ENCODE measurements around the gene LHPP. TPM values are rescaled to one million over a fixed set of nuclear protein-coding genes. Genes with fewer than 3 reads are reported as not detected.
A peak's percentile ranks its signal among the peaks of the same experiment; 100 is the strongest.

LHPP gene
- total RNA-seq, 1 donor from 2014 or later = 6.0 TPM

DNA sequence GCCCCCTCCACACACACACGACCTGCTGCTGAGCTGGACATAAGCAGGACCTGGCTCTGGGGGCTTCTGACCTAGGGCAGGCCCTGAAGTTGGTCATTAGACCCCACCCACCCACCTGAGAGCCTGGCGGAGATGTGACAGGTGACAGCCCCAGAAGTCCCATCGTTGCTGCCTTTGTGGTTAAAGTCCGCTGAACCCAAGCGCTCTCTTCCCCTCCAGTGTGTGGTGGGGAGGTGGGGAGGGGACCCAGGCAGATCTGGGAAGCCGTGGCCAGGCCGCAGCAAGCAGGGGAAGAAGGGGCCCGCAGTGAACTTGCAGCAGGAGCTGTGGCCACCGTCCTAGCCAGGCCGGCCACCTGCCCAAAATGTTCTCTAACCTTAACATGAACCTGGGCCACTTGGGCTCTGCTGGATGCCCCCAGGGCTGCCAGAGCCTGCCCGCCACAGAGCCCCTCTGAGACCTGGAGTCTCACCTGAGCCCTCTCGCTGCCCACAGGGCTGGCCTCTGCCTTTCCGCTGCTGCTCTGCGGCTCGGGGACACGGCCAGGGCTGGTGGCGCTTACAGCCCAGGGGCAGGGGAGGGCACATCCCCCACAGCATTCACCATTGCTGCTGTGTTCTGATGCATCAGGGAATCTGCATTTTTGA lies 65.1 kb downstream of the LHPP start:
- H3K27me3 Mint-ChIP-seq (ENCODE audit: unreplicated experiment) = peaks cover 1% of the 10 kb centered on the region
- H3K27ac Mint-ChIP-seq (ENCODE audit: unreplicated experiment) = no peak overlapping the region
- H3K9me3 Mint-ChIP-seq (ENCODE audit: unreplicated experiment) = peaks cover 2% of the 10 kb centered on the region
- no peaks in the 10 kb centered on the region for H3K36me3 Mint-ChIP-seq (ENCODE audit: unreplicated experiment)
- H3K4me3 Mint-ChIP-seq (ENCODE audit: unreplicated experiment) = no peak overlapping the region
- DNase-seq = no peak
- TF ChIP-seq, protein P1, sequence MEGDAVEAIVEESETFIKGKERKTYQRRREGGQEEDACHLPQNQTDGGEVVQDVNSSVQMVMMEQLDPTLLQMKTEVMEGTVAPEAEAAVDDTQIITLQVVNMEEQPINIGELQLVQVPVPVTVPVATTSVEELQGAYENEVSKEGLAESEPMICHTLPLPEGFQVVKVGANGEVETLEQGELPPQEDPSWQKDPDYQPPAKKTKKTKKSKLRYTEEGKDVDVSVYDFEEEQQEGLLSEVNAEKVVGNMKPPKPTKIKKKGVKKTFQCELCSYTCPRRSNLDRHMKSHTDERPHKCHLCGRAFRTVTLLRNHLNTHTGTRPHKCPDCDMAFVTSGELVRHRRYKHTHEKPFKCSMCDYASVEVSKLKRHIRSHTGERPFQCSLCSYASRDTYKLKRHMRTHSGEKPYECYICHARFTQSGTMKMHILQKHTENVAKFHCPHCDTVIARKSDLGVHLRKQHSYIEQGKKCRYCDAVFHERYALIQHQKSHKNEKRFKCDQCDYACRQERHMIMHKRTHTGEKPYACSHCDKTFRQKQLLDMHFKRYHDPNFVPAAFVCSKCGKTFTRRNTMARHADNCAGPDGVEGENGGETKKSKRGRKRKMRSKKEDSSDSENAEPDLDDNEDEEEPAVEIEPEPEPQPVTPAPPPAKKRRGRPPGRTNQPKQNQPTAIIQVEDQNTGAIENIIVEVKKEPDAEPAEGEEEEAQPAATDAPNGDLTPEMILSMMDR (IDR thresholded peaks at IDR 0.05; ENCODE audit: partially characterized antibody, unreplicated experiment) = no peak
- H3K4me1 Mint-ChIP-seq (ENCODE audit: low read depth, unreplicated experiment) = peaks cover 15% of the 10 kb centered on the region

DNA sequence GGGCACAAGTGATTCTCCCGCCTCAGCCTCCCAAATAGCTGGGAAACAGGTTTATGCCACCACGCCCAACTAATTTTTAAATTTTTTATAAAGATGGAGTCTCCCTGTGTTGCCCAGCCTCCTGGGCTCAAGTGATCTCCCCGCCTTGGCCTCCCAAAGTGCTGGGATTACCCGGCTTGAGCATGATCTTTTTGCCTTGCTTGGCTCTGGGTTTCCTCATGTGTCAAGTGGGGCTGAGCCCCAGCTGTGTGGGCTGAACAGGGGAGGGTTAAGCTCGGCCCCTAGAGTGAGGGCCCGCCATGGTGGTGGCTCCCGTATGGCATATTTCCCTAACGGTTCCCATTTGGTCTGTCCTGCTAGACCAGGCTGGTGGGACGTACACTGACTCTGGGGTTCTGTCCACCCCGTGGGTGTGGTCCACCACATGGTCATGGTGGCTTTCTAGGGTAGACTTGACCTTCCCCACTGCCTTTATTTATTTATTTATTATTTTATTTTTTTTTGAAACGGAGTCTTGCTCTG lies 66.3 kb downstream of the LHPP start:
- TF ChIP-seq, protein P1 (IDR thresholded peaks at IDR 0.05; ENCODE audit: partially characterized antibody, unreplicated experiment) = no peak
- H3K36me3 Mint-ChIP-seq (ENCODE audit: unreplicated experiment) = no peaks in the 10 kb centered on the region
- DNase-seq = no peak
- peaks cover 1% of the 10 kb centered on the region for H3K27me3 Mint-ChIP-seq (ENCODE audit: unreplicated experiment)
- H3K9me3 Mint-ChIP-seq (ENCODE audit: unreplicated experiment) = peaks cover 2% of the 10 kb centered on the region
- no peak overlapping the region for H3K4me3 Mint-ChIP-seq (ENCODE audit: unreplicated experiment)
- peaks cover 12% of the 10 kb centered on the region for H3K4me1 Mint-ChIP-seq (ENCODE audit: low read depth, unreplicated experiment)
- no peak overlapping the region for H3K27ac Mint-ChIP-seq (ENCODE audit: unreplicated experiment)

DNA sequence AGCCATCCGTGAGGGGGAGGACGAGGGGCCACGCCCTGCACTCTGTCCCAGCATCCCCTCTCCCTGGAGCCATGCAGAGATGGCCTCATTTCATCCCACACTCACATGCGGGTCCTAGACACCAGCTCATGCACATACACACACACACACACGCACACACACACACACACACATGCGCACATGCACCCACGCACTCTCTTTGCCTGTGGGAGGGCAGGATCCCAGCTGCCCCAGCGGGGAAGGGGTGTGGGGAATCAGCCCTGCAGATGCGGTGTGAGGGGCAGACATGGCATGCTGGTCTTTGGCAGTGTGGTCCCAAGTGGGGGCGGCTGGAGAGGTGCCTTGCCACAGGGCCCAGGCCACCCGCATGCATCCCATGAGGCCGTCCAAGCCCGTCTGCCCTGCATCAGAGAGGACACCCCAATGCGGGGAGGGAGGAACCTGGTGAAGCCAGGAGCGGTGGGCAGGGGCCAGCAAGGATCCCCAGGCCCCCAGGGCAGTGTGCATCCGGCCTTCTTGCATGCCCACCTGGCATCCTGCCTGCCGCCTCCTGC lies 68.1 kb downstream of the LHPP start:
- peak; percentile 20 for DNase-seq
- Mint-ChIP-seq H3K27ac (ENCODE audit: unreplicated experiment) (no peak overlapping the region), H3K36me3 (ENCODE audit: unreplicated experiment) (no peaks in the 10 kb centered on the region), H3K9me3 (ENCODE audit: unreplicated experiment) (peaks cover 2% of the 10 kb centered on the region), H3K4me3 (ENCODE audit: unreplicated experiment) (no peak overlapping the region), H3K27me3 (ENCODE audit: unreplicated experiment) (peaks cover 1% of the 10 kb centered on the region), H3K4me1 (ENCODE audit: low read depth, unreplicated experiment) (peaks cover 3% of the 10 kb centered on the region)
- TF ChIP-seq, protein P1 (IDR thresholded peaks at IDR 0.05; ENCODE audit: partially characterized antibody, unreplicated experiment) = no peak

DNA sequence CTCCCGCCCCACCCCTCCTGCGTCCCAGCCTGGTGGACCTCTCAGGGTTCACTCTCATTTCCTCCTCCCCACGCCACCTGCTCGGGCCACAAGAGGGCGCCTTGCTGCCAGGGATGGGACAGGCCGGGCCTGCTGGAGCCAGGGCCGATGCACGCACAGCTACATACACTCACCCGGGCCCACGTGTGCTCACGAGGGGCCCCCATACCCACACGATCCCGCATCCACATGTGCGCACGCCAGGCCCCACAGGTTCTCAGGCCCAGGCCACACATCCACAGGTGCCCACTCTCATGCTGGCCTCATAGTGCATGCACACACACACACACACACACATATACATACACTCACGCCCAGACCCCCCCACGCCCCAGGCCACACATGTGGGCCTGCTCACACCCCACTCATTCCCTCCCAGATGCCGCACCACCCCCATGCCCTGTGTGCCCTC lies 68.6 kb downstream of the LHPP start:
- Mint-ChIP-seq H3K27me3 (ENCODE audit: unreplicated experiment) (peaks cover 1% of the 10 kb centered on the region), H3K4me1 (ENCODE audit: low read depth, unreplicated experiment) (no peaks in the 10 kb centered on the region), H3K4me3 (ENCODE audit: unreplicated experiment) (no peak overlapping the region), H3K9me3 (ENCODE audit: unreplicated experiment) (peaks cover 2% of the 10 kb centered on the region), H3K36me3 (ENCODE audit: unreplicated experiment) (no peaks in the 10 kb centered on the region), H3K27ac (ENCODE audit: unreplicated experiment) (no peak overlapping the region)
- TF ChIP-seq, protein P1 (IDR thresholded peaks at IDR 0.05; ENCODE audit: partially characterized antibody, unreplicated experiment) = peak; percentile 84
- peak; percentile 95 for DNase-seq

DNA sequence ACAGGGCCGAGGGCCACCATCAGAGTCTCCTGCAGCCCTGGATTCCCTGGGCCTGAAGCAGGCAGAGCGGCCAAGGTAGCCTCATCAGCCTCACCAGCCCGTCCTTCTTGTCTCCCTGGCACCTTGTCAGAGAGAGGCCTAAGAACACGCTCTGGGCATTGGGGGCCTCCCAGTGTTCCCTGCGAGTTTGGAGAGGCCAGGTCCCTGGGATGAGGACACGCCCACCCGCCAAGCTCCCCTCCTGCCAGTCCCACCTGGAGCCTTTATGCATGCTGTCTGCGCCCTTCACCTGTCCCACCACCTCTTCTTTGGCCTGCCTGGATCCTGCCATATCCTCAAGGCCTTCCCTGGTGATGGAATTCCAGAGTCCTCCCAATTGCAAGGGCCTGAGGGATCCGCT lies 69.2 kb downstream of the LHPP start:
- TF ChIP-seq, protein P1 (IDR thresholded peaks at IDR 0.05; ENCODE audit: partially characterized antibody, unreplicated experiment) = no peak
- peaks cover 2% of the 10 kb centered on the region for H3K9me3 Mint-ChIP-seq (ENCODE audit: unreplicated experiment)
- H3K4me1 Mint-ChIP-seq (ENCODE audit: low read depth, unreplicated experiment) = no peaks in the 10 kb centered on the region
- no peak overlapping the region for H3K27ac Mint-ChIP-seq (ENCODE audit: unreplicated experiment)
- H3K4me3 Mint-ChIP-seq (ENCODE audit: unreplicated experiment) = no peak overlapping the region
- peaks cover 1% of the 10 kb centered on the region for H3K27me3 Mint-ChIP-seq (ENCODE audit: unreplicated experiment)
- no peak for DNase-seq
- H3K36me3 Mint-ChIP-seq (ENCODE audit: unreplicated experiment) = no peaks in the 10 kb centered on the region
